Stimulated activated naive CD8-positive, alpha-beta T cell treated with anti-CD3 and anti-CD28 coated beads, Interleukin-15, Interleukin-2, amounts not matched to agents 100 ng/mL and 50 ng/mL, for 24 hours (primary cell): ENCODE measurements around the gene C1orf232.

Experiments used
- H3K27ac Mint-ChIP-seq: one replicate; pipeline ENCODE4 v1.8.0; 2021; ENCODE audit warnings: mild to moderate bottlenecking, mixed read lengths
- H3K27me3 Mint-ChIP-seq: one replicate; pipeline ENCODE4 v1.8.0; 2021; ENCODE audit warnings: mixed read lengths
- H3K36me3 Mint-ChIP-seq: one replicate; pipeline ENCODE4 v1.8.0; 2021; ENCODE audit warnings: low read depth, mixed read lengths
- H3K4me1 Mint-ChIP-seq: one replicate; pipeline ENCODE4 v1.8.0; 2021; ENCODE audit warnings: low read depth, mixed read lengths
- H3K4me3 Mint-ChIP-seq: one replicate; pipeline ENCODE4 v1.8.0; 2021; ENCODE audit warnings: mild to moderate bottlenecking, mixed read lengths
- H3K9me3 Mint-ChIP-seq: one replicate; pipeline ENCODE4 v1.8.0; 2021; ENCODE audit warnings: mixed read lengths

Gene C1orf232

GRCh38 chr1:26188477-26188876 lies 19.7 kb upstream of the C1orf232 start:
- Mint-ChIP-seq H3K27ac (no peak overlapping the region), H3K27me3 (no peaks in the 10 kb centered on the region), H3K36me3 (no peaks in the 10 kb centered on the region), H3K4me3 (no peak overlapping the region), H3K9me3 (no peaks in the 10 kb centered on the region), H3K4me1 (peaks cover 8% of the 10 kb centered on the region)

DNA sequence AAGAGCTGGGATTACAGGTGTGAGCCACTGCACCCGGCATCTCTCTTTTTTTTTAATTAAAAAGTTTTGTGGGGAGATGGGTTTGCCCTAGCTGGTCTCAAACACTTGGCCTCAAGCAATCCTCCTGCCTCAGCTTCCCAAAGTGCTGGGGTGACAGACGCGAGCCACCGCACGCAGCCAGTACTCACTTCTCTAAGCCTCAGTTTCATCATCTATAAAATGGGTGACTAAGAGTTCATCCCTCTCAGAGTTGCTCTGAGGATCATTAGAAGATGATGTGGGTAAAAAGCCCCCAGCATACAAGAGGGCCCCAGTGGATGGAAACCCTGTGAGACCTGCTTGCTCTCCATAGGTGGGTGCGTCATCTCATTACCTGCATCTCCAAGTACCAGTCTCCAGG lies 19.1 kb upstream of the C1orf232 start:
- Mint-ChIP-seq H3K27ac (no peak overlapping the region), H3K9me3 (no peaks in the 10 kb centered on the region), H3K4me1 (peaks cover 8% of the 10 kb centered on the region), H3K4me3 (no peak overlapping the region), H3K36me3 (no peaks in the 10 kb centered on the region), H3K27me3 (no peaks in the 10 kb centered on the region)

GRCh38 chr1:26184883-26185282 lies 16.1 kb upstream of the C1orf232 start:
- Mint-ChIP-seq H3K36me3 (no peaks in the 10 kb centered on the region), H3K27ac (no peak overlapping the region), H3K27me3 (no peaks in the 10 kb centered on the region), H3K9me3 (no peaks in the 10 kb centered on the region), H3K4me3 (no peak overlapping the region), H3K4me1 (peaks cover 6% of the 10 kb centered on the region)

- Mint-ChIP-seq H3K4me1 (peaks cover 6% of the 10 kb centered on the region), H3K36me3 (no peaks in the 10 kb centered on the region), H3K27ac (no peak overlapping the region), H3K9me3 (no peaks in the 10 kb centered on the region), H3K4me3 (no peak overlapping the region), H3K27me3 (no peaks in the 10 kb centered on the region)
These were observed 15.3 kb upstream of the C1orf232 start for GRCh38 chr1:26184086-26184485.

- no peaks in the 10 kb centered on the region for H3K36me3 Mint-ChIP-seq
- no peaks in the 10 kb centered on the region for H3K9me3 Mint-ChIP-seq
- H3K27ac Mint-ChIP-seq: no peak overlapping the region
- H3K27me3 Mint-ChIP-seq: no peaks in the 10 kb centered on the region
- H3K4me1 Mint-ChIP-seq: peaks cover 6% of the 10 kb centered on the region
- no peak overlapping the region for H3K4me3 Mint-ChIP-seq
These were observed 13.6 kb upstream of the C1orf232 start for GRCh38 chr1:26182383-26182696.

GRCh38 chr1:26181586-26182382 lies 13.0 kb upstream of the C1orf232 start:
- peaks cover 6% of the 10 kb centered on the region for H3K4me1 Mint-ChIP-seq
- no peaks in the 10 kb centered on the region for H3K27me3 Mint-ChIP-seq
- no peak overlapping the region for H3K27ac Mint-ChIP-seq
- no peaks in the 10 kb centered on the region for H3K36me3 Mint-ChIP-seq
- no peak overlapping the region for H3K4me3 Mint-ChIP-seq
- H3K9me3 Mint-ChIP-seq: no peaks in the 10 kb centered on the region

DNA sequence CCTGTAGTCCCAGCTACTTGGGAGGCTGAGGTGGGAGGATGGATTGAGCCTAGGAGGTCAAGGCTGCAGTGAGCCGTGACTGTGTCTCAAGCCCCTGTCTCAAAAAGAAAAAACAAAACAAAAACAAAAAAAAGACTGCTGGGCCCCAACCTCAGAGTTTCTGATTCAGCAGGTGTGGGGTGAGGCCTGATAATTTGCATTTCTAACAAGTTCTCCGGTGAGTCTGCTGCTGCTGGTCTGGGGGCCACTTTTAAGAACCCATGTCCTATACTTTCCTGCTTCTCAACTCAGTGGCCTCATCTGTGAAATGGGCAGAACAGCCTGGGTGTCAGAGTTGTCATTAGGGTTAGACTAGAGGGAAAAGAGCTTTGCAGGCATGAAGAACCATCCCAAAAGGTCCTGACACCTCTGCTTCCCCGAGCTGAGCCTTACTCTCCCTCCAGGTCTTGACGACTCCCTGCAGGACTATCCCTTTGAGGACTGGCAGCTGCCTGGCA lies 11.3 kb upstream of the C1orf232 start:
- Mint-ChIP-seq H3K4me3 (no peak overlapping the region), H3K27me3 (no peaks in the 10 kb centered on the region), H3K27ac (no peak overlapping the region), H3K36me3 (no peaks in the 10 kb centered on the region), H3K9me3 (no peaks in the 10 kb centered on the region), H3K4me1 (peaks cover 6% of the 10 kb centered on the region)

DNA sequence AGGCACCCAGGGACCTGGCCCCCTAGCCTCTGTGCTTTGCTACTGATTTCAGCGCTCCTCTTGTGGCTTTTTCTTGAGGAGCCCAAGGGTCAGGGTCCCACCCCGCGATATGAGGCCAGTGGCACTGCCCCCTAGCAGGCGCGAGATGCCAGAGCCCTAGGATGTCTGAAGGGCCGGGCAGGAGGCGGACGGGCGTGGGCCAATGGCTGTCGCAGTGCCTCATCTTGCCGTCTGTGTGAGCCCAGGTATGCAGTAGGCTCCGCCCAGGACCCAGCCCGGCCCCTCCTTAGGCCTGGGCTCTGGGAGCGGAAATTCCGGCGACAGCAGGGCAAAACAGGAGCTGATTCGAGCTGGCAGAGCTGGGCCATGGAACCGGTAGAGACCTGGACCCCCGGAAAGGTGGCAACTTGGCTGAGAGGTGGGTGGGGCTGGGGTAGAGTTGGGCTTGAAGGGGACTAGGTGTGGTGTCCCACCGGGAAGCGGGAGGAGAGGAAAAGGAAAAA lies 8.5 kb upstream of the C1orf232 start, which contains the start of gene CNKSR1:
TSS of gene CNKSR1 (plus strand) at position 310 of the 503 bp plus-strand sequence. CDS start at position 367, 57 bp downstream.
- no peaks in the 10 kb centered on the region for H3K27me3 Mint-ChIP-seq
- H3K36me3 Mint-ChIP-seq: no peaks in the 10 kb centered on the region
- H3K27ac Mint-ChIP-seq: no peak within 1 kb of the TSS
- no peaks in the 10 kb centered on the region for H3K9me3 Mint-ChIP-seq
- H3K4me3 Mint-ChIP-seq: peak within 1 kb of the TSS; percentile 26
- H3K4me1 Mint-ChIP-seq: peaks cover 6% of the 10 kb centered on the region

GRCh38 chr1:26175346-26175745 lies 6.6 kb upstream of the C1orf232 start:
- H3K27me3 Mint-ChIP-seq: no peaks in the 10 kb centered on the region
- H3K36me3 Mint-ChIP-seq: peaks cover under 1% of the 10 kb centered on the region
- H3K9me3 Mint-ChIP-seq: no peaks in the 10 kb centered on the region
- H3K4me3 Mint-ChIP-seq: no peak overlapping the region
- H3K27ac Mint-ChIP-seq: no peak overlapping the region
- H3K4me1 Mint-ChIP-seq: peaks cover 11% of the 10 kb centered on the region

- H3K4me3 Mint-ChIP-seq: peak within 1 kb of the TSS; percentile 95
- H3K4me1 Mint-ChIP-seq: peaks cover 13% of the 10 kb centered on the region
- H3K27me3 Mint-ChIP-seq: no peaks in the 10 kb centered on the region
- H3K9me3 Mint-ChIP-seq: no peaks in the 10 kb centered on the region
- peaks cover 3% of the 10 kb centered on the region for H3K36me3 Mint-ChIP-seq
- no peak within 1 kb of the TSS for H3K27ac Mint-ChIP-seq
These were observed 2.6 kb upstream of the C1orf232 start, which contains the start of gene ZNF593OS for GRCh38 chr1:26171084-26172072. Gene ZNF593OS (minus strand): TSS chr1:26171832. CDS start chr1:26171661, 171 bp downstream.

DNA sequence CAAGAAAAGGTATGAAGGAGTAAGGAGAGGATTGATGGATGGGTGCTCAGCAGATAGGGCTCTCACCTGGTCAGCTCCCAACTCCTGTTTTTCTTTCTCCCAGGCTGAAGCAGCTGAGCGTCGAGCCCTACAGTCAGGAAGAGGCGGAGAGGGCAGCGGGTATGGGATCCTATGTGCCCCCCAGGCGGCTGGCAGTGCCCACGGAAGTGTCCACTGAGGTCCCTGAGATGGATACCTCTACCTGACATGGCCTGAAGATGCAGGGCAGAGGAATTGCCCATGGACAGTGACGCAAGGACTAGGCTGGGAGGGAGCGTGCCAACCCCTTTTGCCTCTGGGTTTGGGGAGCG lies 1.7 kb upstream of the C1orf232 start:
- H3K27ac Mint-ChIP-seq: peak overlapping the region; percentile 90
- H3K4me3 Mint-ChIP-seq: peak overlapping the region; percentile 95
- peaks cover 3% of the 10 kb centered on the region for H3K36me3 Mint-ChIP-seq
- H3K27me3 Mint-ChIP-seq: no peaks in the 10 kb centered on the region
- peaks cover 13% of the 10 kb centered on the region for H3K4me1 Mint-ChIP-seq
- H3K9me3 Mint-ChIP-seq: no peaks in the 10 kb centered on the region

GRCh38 chr1:26169669-26170471 lies 1.1 kb upstream of the C1orf232 start, which contains the start of gene ZNF593:
Gene ZNF593 (plus strand): TSS chr1:26169908. CDS start chr1:26169984, 76 bp downstream.
- Mint-ChIP-seq H3K36me3 (peaks cover 3% of the 10 kb centered on the region), H3K4me3 (peak within 1 kb of the TSS; percentile 95), H3K27me3 (peaks cover 4% of the 10 kb centered on the region), H3K4me1 (peaks cover 13% of the 10 kb centered on the region), H3K9me3 (no peaks in the 10 kb centered on the region), H3K27ac (peak within 1 kb of the TSS; percentile 90)

- Mint-ChIP-seq H3K4me3 (peak overlapping the region; percentile 95), H3K4me1 (peaks cover 13% of the 10 kb centered on the region), H3K9me3 (no peaks in the 10 kb centered on the region), H3K27ac (peak overlapping the region; percentile 49), H3K27me3 (peaks cover 6% of the 10 kb centered on the region), H3K36me3 (peaks cover 3% of the 10 kb centered on the region)
These were observed 413 bp upstream of the C1orf232 start for GRCh38 chr1:26169198-26169554.

DNA sequence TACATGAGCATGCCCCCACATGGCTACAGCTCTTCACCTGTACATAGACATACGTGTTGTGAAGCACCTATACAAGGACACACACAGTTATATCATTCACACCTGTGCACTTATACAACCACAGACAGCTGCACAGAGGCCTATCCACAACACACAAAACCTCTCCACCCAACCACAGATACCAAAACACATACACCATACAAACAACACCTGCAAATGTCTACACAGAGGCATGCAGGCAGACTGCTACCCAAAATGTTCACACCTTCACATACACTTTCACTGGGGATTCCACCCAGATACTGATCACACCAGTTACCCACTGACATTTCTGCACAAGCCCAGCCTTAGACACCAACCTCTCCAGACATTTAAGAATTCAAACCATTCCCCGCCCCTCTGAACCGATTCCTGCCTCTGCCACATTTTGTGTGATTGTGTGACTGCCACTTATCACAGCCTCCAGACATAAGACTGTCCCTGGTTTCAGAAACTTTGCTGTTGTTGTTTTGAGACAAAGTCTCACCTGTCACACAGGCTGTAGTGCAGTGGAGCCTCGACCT lies 2.0 kb downstream of the C1orf232 start:
- Mint-ChIP-seq H3K36me3 (peaks cover 3% of the 10 kb centered on the region), H3K27me3 (peaks cover 19% of the 10 kb centered on the region), H3K4me3 (no peak overlapping the region), H3K4me1 (peaks cover 19% of the 10 kb centered on the region), H3K27ac (peak overlapping the region; percentile 8), H3K9me3 (no peaks in the 10 kb centered on the region)
